Effector memory CD4-positive, alpha-beta T cell (primary cell): ENCODE measurements around the gene KLF7.

Source experiments
- DNase-seq, 3 donors: peaks; one replicate each; pipeline ENCODE4 v3.0.0-alpha.2; 2020
- H3K27ac ChIP-seq: 2 replicates; pipeline ENCODE4 v1.7.0; 2013; ENCODE audit warnings: mild to moderate bottlenecking, low read length, moderate library complexity; ENCODE audit not compliant: insufficient read depth, poor library complexity, severe bottlenecking
- H3K27me3 ChIP-seq: replicated peaks from 2 replicates; pipeline ENCODE4 v1.7.0; 2013; ENCODE audit warnings: mild to moderate bottlenecking, low read length; ENCODE audit not compliant: insufficient read depth, control insufficient read depth, poor library complexity, severe bottlenecking
- H3K36me3 ChIP-seq: 2 replicates; pipeline ENCODE4 v1.7.0; 2013; ENCODE audit warnings: mild to moderate bottlenecking, low read length, moderate library complexity; ENCODE audit not compliant: control insufficient read depth, insufficient read depth
- H3K4me1 ChIP-seq: 2 replicates; pipeline ENCODE4 v1.7.0; 2013; ENCODE audit warnings: low read length, mild to moderate bottlenecking; ENCODE audit not compliant: control insufficient read depth, insufficient read depth, poor library complexity, severe bottlenecking
- H3K4me3 ChIP-seq: 2 replicates; pipeline ENCODE4 v1.7.0; 2013; ENCODE audit warnings: low read length, low read depth, mild to moderate bottlenecking; ENCODE audit not compliant: insufficient read depth, poor library complexity, severe bottlenecking
- H3K9me3 ChIP-seq: 2 replicates; pipeline ENCODE4 v1.7.0; 2013; ENCODE audit warnings: mild to moderate bottlenecking, low read length, moderate library complexity; ENCODE audit not compliant: control insufficient read depth

Gene KLF7

GRCh38 chr2:207112785-207113184 is 53.0 kb downstream of the KLF7 start:
- no peak overlapping the region for H3K4me3 ChIP-seq
- no peak overlapping the region for H3K27ac ChIP-seq
- H3K36me3 ChIP-seq: no peaks in the 10 kb centered on the region
- no peaks in the 10 kb centered on the region for H3K27me3 ChIP-seq
- no peaks in the 10 kb centered on the region for H3K4me1 ChIP-seq
- no peak for DNase-seq
- no peaks in the 10 kb centered on the region for H3K9me3 ChIP-seq

GRCh38 chr2:207112383-207112782 is 53.4 kb downstream of the KLF7 start:
- Histone ChIP-seq H3K36me3 (no peaks in the 10 kb centered on the region), H3K27ac (no peak overlapping the region)

GRCh38 chr2:207111757-207112156 is 54.0 kb downstream of the KLF7 start:
- Histone ChIP-seq H3K9me3 (no peaks in the 10 kb centered on the region), H3K4me3 (no peak overlapping the region), H3K36me3 (no peaks in the 10 kb centered on the region), H3K27ac (no peak overlapping the region), H3K27me3 (no peaks in the 10 kb centered on the region), H3K4me1 (no peaks in the 10 kb centered on the region)
- no peak for DNase-seq

More at GRCh38 chr2:207112383-207112782, 53.4 kb downstream of the KLF7 start:
- no peaks in the 10 kb centered on the region for H3K4me1 ChIP-seq
- H3K27me3 ChIP-seq: no peaks in the 10 kb centered on the region
- H3K9me3 ChIP-seq: no peaks in the 10 kb centered on the region
- no peak overlapping the region for H3K4me3 ChIP-seq
- DNase-seq: no peak

- no peaks in the 10 kb centered on the region for H3K9me3 ChIP-seq
- no peaks in the 10 kb centered on the region for H3K27me3 ChIP-seq
- DNase-seq: no peak
- no peaks in the 10 kb centered on the region for H3K36me3 ChIP-seq
- H3K4me3 ChIP-seq: no peak overlapping the region
- no peaks in the 10 kb centered on the region for H3K4me1 ChIP-seq
- no peak overlapping the region for H3K27ac ChIP-seq
Observed at GRCh38 chr2:207110715-207111114, 55.0 kb downstream of the KLF7 start.

- Histone ChIP-seq H3K9me3 (no peaks in the 10 kb centered on the region), H3K27me3 (no peaks in the 10 kb centered on the region), H3K4me3 (no peak overlapping the region), H3K4me1 (no peaks in the 10 kb centered on the region), H3K36me3 (no peaks in the 10 kb centered on the region), H3K27ac (no peak overlapping the region)
- DNase-seq: no peak
Observed at GRCh38 chr2:207110310-207110709, 55.4 kb downstream of the KLF7 start.

GRCh38 chr2:207109768-207110167 is 56.0 kb downstream of the KLF7 start:
- no peaks in the 10 kb centered on the region for H3K4me1 ChIP-seq
- H3K4me3 ChIP-seq: no peak overlapping the region
- H3K27ac ChIP-seq: no peak overlapping the region
- H3K36me3 ChIP-seq: no peaks in the 10 kb centered on the region
- no peak for DNase-seq
- no peaks in the 10 kb centered on the region for H3K27me3 ChIP-seq
- no peaks in the 10 kb centered on the region for H3K9me3 ChIP-seq

GRCh38 chr2:207108440-207108839 is 57.3 kb downstream of the KLF7 start:
- Histone ChIP-seq H3K4me3 (no peak overlapping the region), H3K4me1 (no peaks in the 10 kb centered on the region), H3K27me3 (no peaks in the 10 kb centered on the region), H3K27ac (no peak overlapping the region), H3K36me3 (no peaks in the 10 kb centered on the region), H3K9me3 (no peaks in the 10 kb centered on the region)
- DNase-seq: no peak

- Histone ChIP-seq H3K27ac (no peak overlapping the region), H3K4me3 (no peak overlapping the region), H3K27me3 (no peaks in the 10 kb centered on the region), H3K36me3 (no peaks in the 10 kb centered on the region), H3K9me3 (no peaks in the 10 kb centered on the region), H3K4me1 (no peaks in the 10 kb centered on the region)
- no peak for DNase-seq
Observed at GRCh38 chr2:207107551-207107950, 58.2 kb downstream of the KLF7 start.

GRCh38 chr2:207107131-207107530 is 58.6 kb downstream of the KLF7 start:
- Histone ChIP-seq H3K36me3 (no peaks in the 10 kb centered on the region), H3K27ac (no peak overlapping the region), H3K9me3 (no peaks in the 10 kb centered on the region), H3K4me1 (no peaks in the 10 kb centered on the region), H3K4me3 (no peak overlapping the region), H3K27me3 (no peaks in the 10 kb centered on the region)
- DNase-seq: no peak

- DNase-seq: no peak
- Histone ChIP-seq H3K36me3 (no peaks in the 10 kb centered on the region), H3K27me3 (no peaks in the 10 kb centered on the region), H3K4me1 (no peaks in the 10 kb centered on the region), H3K9me3 (no peaks in the 10 kb centered on the region), H3K27ac (no peak overlapping the region), H3K4me3 (no peak overlapping the region)
Observed at GRCh38 chr2:207103132-207103531, 62.6 kb downstream of the KLF7 start.

GRCh38 chr2:207101984-207102383 is 63.8 kb downstream of the KLF7 start:
- no peak for DNase-seq
- Histone ChIP-seq H3K9me3 (no peaks in the 10 kb centered on the region), H3K27ac (no peak overlapping the region), H3K4me1 (no peaks in the 10 kb centered on the region), H3K27me3 (no peaks in the 10 kb centered on the region), H3K4me3 (no peak overlapping the region), H3K36me3 (no peaks in the 10 kb centered on the region)
